GM18858 (cell line): ENCODE measurements around the gene TDRD7.

ENCODE experiments used
- ATAC-seq: cut with Tn5 transposase; IDR thresholded peaks from one replicate; pipeline ENCODE4 v1.9.1; 2021; ENCODE audit not compliant: unreplicated experiment

The TDRD7 gene

GRCh38 chr9:97525451-97525850 lies 113.6 kb downstream of the TDRD7 start:
- ATAC-seq: no peak

DNA sequence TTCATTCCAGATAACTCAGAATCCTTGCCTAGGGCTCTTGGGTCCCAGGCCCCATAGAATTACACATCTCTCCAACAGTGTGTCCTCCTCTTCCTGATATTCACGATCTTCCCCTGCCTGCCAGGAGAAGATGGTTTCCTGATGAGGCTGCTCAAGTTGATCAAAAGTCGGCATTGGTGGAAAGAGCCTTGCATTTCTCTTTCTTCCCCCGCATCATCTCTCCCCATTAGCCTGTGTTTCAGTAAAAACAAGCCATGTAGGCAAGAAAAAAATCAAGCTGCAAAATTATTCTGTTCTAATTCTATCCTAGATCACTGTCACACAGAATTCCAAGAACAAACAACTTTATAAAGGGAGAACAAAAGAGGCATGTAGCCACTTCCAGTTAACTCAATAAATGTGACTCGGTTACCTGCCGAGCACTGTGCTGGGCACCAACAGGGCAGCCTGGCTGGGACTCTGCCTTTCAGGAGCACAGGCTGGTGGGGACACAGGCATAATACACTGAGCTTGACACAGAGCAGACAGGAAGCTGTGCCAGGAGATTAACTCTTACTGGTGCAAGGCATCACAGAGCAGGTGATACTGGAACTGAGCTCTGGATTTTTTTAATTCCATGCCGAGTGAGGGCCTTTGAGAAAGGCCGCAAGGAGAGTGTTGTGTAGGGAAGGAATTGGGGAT lies 115.1 kb downstream of the TDRD7 start:
- no peak for ATAC-seq

- ATAC-seq: no peak
Observed at GRCh38 chr9:97527626-97528528, 116.0 kb downstream of the TDRD7 start.

- no peak for ATAC-seq
Observed at GRCh38 chr9:97528529-97529230, 116.8 kb downstream of the TDRD7 start.

- peak; percentile 81 for ATAC-seq
Observed at GRCh38 chr9:97529363-97530076, 117.6 kb downstream of the TDRD7 start.

- no peak for ATAC-seq
Observed at GRCh38 chr9:97531888-97532376, 120.0 kb downstream of the TDRD7 start.

GRCh38 chr9:97534185-97534584 lies 122.3 kb downstream of the TDRD7 start:
- no peak for ATAC-seq

DNA sequence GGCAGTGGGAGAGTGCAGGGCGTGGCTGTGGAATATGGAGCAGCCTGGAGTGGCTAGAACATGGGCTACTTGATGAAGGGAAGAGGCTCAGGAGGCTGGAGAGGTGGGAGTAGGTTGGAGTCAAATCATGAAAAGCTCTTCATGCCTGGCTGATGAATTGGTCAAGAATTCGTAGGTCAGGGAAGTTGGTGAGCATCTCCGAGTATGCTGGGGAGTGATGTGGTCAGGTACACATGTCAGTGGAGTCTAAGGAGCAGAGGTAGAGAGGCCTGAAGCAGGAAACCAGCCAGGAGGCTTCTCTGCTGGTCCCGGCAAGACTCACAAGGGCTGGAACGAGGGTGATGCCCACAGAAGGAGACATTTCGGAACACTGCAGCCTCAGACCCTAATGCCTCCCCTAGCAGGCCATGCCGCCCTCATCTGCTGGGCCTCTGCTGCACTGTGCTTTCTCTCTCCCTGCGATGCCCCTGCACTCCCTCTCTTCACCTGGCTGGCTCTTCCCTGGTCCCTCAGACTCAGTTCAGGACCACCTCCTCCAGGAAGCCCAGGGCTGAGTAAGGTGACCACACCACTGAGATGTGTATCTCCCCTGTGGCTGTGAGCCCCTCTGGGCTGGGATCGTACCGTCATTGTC lies 123.2 kb downstream of the TDRD7 start:
- ATAC-seq: no peak

- ATAC-seq: no peak
Observed at GRCh38 chr9:97535771-97536170, 123.9 kb downstream of the TDRD7 start.

DNA sequence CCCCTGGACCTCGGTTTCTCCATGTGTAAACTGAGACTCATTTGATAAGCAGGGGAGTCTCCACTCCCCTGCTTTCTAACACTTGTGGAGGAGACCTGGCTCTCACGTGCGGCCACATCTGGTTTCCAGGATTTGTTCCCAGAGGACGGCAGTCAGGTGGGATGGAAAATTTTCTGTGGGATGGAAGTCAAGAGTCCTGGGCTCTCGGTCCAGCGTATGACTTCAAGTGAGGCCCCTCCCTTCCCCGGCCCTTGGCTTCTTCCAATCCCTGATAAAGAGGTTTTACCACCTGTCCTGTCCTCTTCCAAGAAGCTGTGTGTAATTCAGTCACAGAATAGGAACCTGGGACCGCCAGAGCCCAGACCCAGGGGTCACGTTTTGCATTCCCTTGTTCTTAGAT lies 124.6 kb downstream of the TDRD7 start:
- ATAC-seq: no peak

DNA sequence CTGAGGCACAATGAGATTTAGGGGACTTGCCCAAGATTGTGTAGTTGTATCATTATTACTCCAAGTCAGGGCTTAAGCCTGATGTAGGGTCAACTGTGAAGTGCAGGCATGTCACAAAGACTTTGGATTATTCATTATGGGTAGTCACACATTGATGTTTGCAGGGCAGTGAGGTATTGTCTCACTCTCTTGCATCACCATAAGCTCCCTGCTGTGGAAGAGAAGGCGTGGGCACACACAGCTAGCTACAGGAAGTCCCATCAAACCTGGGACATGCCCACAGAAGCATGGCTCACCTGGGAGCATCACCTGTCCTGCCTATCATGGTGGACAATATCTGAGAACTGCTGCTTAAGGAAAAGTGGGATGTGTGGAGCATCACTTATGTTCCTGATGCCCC lies 131.7 kb downstream of the TDRD7 start:
- no peak for ATAC-seq

DNA sequence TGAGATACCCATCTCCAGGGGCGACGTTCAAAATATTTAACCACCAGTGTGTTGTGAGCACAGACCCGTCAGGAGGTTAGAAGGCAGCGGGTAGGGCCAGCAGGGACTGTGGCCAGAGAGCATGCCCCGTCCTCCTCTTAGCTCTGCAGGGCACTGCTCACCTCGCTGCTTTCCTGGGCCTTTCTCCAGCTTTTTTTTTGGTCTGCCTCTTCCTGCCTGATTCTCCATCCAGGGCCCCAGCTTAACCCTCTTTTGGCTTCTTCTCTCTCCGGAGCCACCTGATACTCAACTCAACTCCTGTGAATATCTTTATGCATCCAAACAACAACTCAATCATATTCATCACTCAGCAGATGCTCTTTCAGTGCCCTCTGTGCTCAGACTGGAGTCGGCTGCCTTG lies 133.6 kb downstream of the TDRD7 start:
- no peak for ATAC-seq
